MG63 (cell line): ENCODE results near the gene THAP12. TPM values are rescaled to one million over a fixed set of nuclear protein-coding genes. Genes with fewer than 3 reads are reported as not detected.
A peak's percentile ranks its signal among the peaks of the same experiment; 100 is the strongest.

ENCODE experiments used
- DNase-seq: peaks from one replicate; pipeline ENCODE4 v3.0.0-alpha.2; 2020
- H3K27me3 ChIP-seq: fragments of 250-450 bp; sonication (Bioruptor Pico); 2 replicates; pipeline ENCODE4 v1.5.1; 2020; ENCODE audit warnings: mild to moderate bottlenecking, moderate library complexity
- H3K36me3 ChIP-seq: fragments of 250-450 bp; sonication (Bioruptor Pico); 2 replicates; pipeline ENCODE4 v1.5.1; 2020; ENCODE audit warnings: mild to moderate bottlenecking, moderate library complexity
- H3K4me3 ChIP-seq: fragments of 250-450 bp; sonication (Bioruptor Pico); 2 replicates; pipeline ENCODE4 v1.5.1; 2020; ENCODE audit warnings: mild to moderate bottlenecking, moderate library complexity
- H3K9me3 ChIP-seq: fragments of 250-450 bp; sonication (Bioruptor Pico); 2 replicates; pipeline ENCODE4 v1.5.1; 2020; ENCODE audit warnings: mild to moderate bottlenecking, moderate library complexity
- total RNA-seq: library from RNA; depleted of rRNA; stranded (reverse); fragments of >200 nt; shearing (Covaris generic); gene quantifications from 2 replicates; pipeline ENCODE4 v1.2.3, GENCODE V29; 2014; ENCODE audit warnings: low replicate concordance

THAP12 gene
- total RNA-seq, 1 experiment from 2014 or later: 53.6 TPM

GRCh38 chr11:76388408-76388807, 7.5 kb upstream of the THAP12 start:
- Histone ChIP-seq H3K27me3 (no peaks in the 10 kb centered on the region), H3K36me3 (0 out of 2 replicates have a peak, but pooled peaks cover 2% of the 10 kb centered on the region), H3K4me3 (no peak overlapping the region), H3K9me3 (no peaks in the 10 kb centered on the region)
- DNase-seq: no peak

- Histone ChIP-seq H3K9me3 (no peaks in the 10 kb centered on the region), H3K4me3 (no peak overlapping the region), H3K36me3 (0 out of 2 replicates have a peak, but pooled peaks cover 2% of the 10 kb centered on the region), H3K27me3 (no peaks in the 10 kb centered on the region)
- no peak for DNase-seq
Observed at GRCh38 chr11:76385903-76386302, 5.0 kb upstream of the THAP12 start.

- H3K9me3 ChIP-seq: no peaks in the 10 kb centered on the region
- peak overlapping the region; percentile 73 for H3K4me3 ChIP-seq
- no peak for DNase-seq
- no peaks in the 10 kb centered on the region for H3K27me3 ChIP-seq
- 0 out of 2 replicates have a peak, but pooled peaks cover 2% of the 10 kb centered on the region for H3K36me3 ChIP-seq
Observed at GRCh38 chr11:76382209-76382608, 1.3 kb upstream of the THAP12 start.

- Histone ChIP-seq H3K9me3 (no peaks in the 10 kb centered on the region), H3K4me3 (peak overlapping the region; percentile 73), H3K36me3 (0 out of 2 replicates have a peak, but pooled peaks cover 2% of the 10 kb centered on the region), H3K27me3 (no peaks in the 10 kb centered on the region)
- peak; percentile 29 for DNase-seq
Observed at GRCh38 chr11:76380159-76380976, 564 bp downstream of the THAP12 start.

- Histone ChIP-seq H3K9me3 (no peaks in the 10 kb centered on the region), H3K27me3 (no peaks in the 10 kb centered on the region), H3K36me3 (0 out of 2 replicates have a peak, but pooled peaks cover 2% of the 10 kb centered on the region), H3K4me3 (peak overlapping the region; percentile 73)
- no peak for DNase-seq
Observed at GRCh38 chr11:76379807-76380158, 1.1 kb downstream of the THAP12 start.

GRCh38 chr11:76376746-76377558, 4.0 kb downstream of the THAP12 start:
- Histone ChIP-seq H3K36me3 (no peaks in the 10 kb centered on the region), H3K4me3 (no peak overlapping the region), H3K9me3 (no peaks in the 10 kb centered on the region), H3K27me3 (no peaks in the 10 kb centered on the region)
- DNase-seq: no peak

GRCh38 chr11:76371170-76371569, 9.8 kb downstream of the THAP12 start:
- DNase-seq: peak; percentile 43
- H3K36me3 ChIP-seq: no peaks in the 10 kb centered on the region
- H3K9me3 ChIP-seq: no peaks in the 10 kb centered on the region
- no peaks in the 10 kb centered on the region for H3K27me3 ChIP-seq
- H3K4me3 ChIP-seq: no peak overlapping the region

- H3K27me3 ChIP-seq: no peaks in the 10 kb centered on the region
- no peak for DNase-seq
Observed at GRCh38 chr11:76369406-76369805, 11.5 kb downstream of the THAP12 start.

GRCh38 chr11:76368490-76368889, 12.4 kb downstream of the THAP12 start:
- H3K4me3 ChIP-seq: no peak overlapping the region
- H3K27me3 ChIP-seq: no peaks in the 10 kb centered on the region
- H3K36me3 ChIP-seq: peaks cover 14% of the 10 kb centered on the region
- no peak for DNase-seq
- no peaks in the 10 kb centered on the region for H3K9me3 ChIP-seq

More at GRCh38 chr11:76369406-76369805, 11.5 kb downstream of the THAP12 start:
- peaks cover 6% of the 10 kb centered on the region for H3K36me3 ChIP-seq
- no peak overlapping the region for H3K4me3 ChIP-seq
- no peaks in the 10 kb centered on the region for H3K9me3 ChIP-seq

- Histone ChIP-seq H3K36me3 (peaks cover 24% of the 10 kb centered on the region), H3K9me3 (no peaks in the 10 kb centered on the region), H3K4me3 (no peak overlapping the region), H3K27me3 (no peaks in the 10 kb centered on the region)
- no peak for DNase-seq
Observed at GRCh38 chr11:76365038-76365679, 15.8 kb downstream of the THAP12 start.

- no peaks in the 10 kb centered on the region for H3K27me3 ChIP-seq
- DNase-seq: no peak
- peaks cover 36% of the 10 kb centered on the region for H3K36me3 ChIP-seq
- no peak overlapping the region for H3K4me3 ChIP-seq
- no peaks in the 10 kb centered on the region for H3K9me3 ChIP-seq
Observed at GRCh38 chr11:76362716-76363115, 18.2 kb downstream of the THAP12 start.

- DNase-seq: no peak
- Histone ChIP-seq H3K9me3 (no peaks in the 10 kb centered on the region), H3K4me3 (no peak overlapping the region), H3K36me3 (peaks cover 39% of the 10 kb centered on the region), H3K27me3 (no peaks in the 10 kb centered on the region)
Observed at GRCh38 chr11:76361776-76362175, 19.2 kb downstream of the THAP12 start.

- peaks cover 41% of the 10 kb centered on the region for H3K36me3 ChIP-seq
- H3K4me3 ChIP-seq: no peak overlapping the region
- DNase-seq: peak; percentile 11
- no peaks in the 10 kb centered on the region for H3K9me3 ChIP-seq
- H3K27me3 ChIP-seq: no peaks in the 10 kb centered on the region
Observed at GRCh38 chr11:76361374-76361773, 19.6 kb downstream of the THAP12 start.

- DNase-seq: no peak
- no peak overlapping the region for H3K4me3 ChIP-seq
- no peaks in the 10 kb centered on the region for H3K27me3 ChIP-seq
- H3K36me3 ChIP-seq: peaks cover 57% of the 10 kb centered on the region
- no peaks in the 10 kb centered on the region for H3K9me3 ChIP-seq
Observed at GRCh38 chr11:76355172-76355571, 25.8 kb downstream of the THAP12 start.

- H3K4me3 ChIP-seq: no peak overlapping the region
- H3K27me3 ChIP-seq: no peaks in the 10 kb centered on the region
- H3K9me3 ChIP-seq: no peaks in the 10 kb centered on the region
- peak; percentile 42 for DNase-seq
- H3K36me3 ChIP-seq: peaks cover 24% of the 10 kb centered on the region
Observed at GRCh38 chr11:76348348-76348747, 32.6 kb downstream of the THAP12 start.

- Histone ChIP-seq H3K36me3 (peaks cover 20% of the 10 kb centered on the region), H3K27me3 (no peaks in the 10 kb centered on the region), H3K9me3 (no peaks in the 10 kb centered on the region), H3K4me3 (no peak overlapping the region)
- DNase-seq: no peak
Observed at GRCh38 chr11:76347466-76347865, 33.5 kb downstream of the THAP12 start.

GRCh38 chr11:76339221-76339620, 41.7 kb downstream of the THAP12 start:
- no peak for DNase-seq
- no peaks in the 10 kb centered on the region for H3K36me3 ChIP-seq
- no peaks in the 10 kb centered on the region for H3K27me3 ChIP-seq
- no peaks in the 10 kb centered on the region; the same call in 1 of the 2 replicates for H3K9me3 ChIP-seq
- no peak overlapping the region for H3K4me3 ChIP-seq
